ENCODE results near the gene PNPLA7.

Gene PNPLA7

GRCh38 chr9:137437691-137438590, 112.3 kb downstream of the PNPLA7 start:
- in situ Hi-C loops (cut with HindIII; ENCODE audit: low sequenced_read_pairs), result no loop called here

GRCh38 chr9:137436761-137437600, 113.2 kb downstream of the PNPLA7 start:
- in situ Hi-C loops (cut with HindIII; ENCODE audit: low sequenced_read_pairs), result no loop called here

GRCh38 chr9:137435980-137436760, 114.0 kb downstream of the PNPLA7 start:
- in situ Hi-C loops (cut with HindIII; ENCODE audit: low sequenced_read_pairs), result no loop called here

- in situ Hi-C loops (cut with HindIII; ENCODE audit: low sequenced_read_pairs), result no loop called here
These were observed 114.8 kb downstream of the PNPLA7 start for GRCh38 chr9:137435381-137435891.

GRCh38 chr9:137434498-137435380, 115.5 kb downstream of the PNPLA7 start:
- in situ Hi-C loops (cut with HindIII; ENCODE audit: low sequenced_read_pairs), result no loop called here

GRCh38 chr9:137433916-137434431, 116.2 kb downstream of the PNPLA7 start:
- in situ Hi-C loops (cut with HindIII; ENCODE audit: low sequenced_read_pairs), result no loop called here

GRCh38 chr9:137433349-137433915, 116.8 kb downstream of the PNPLA7 start:
- in situ Hi-C loops (cut with HindIII; ENCODE audit: low sequenced_read_pairs), result no loop called here

- in situ Hi-C loops (cut with HindIII; ENCODE audit: low sequenced_read_pairs), result no loop called here
These were observed 117.4 kb downstream of the PNPLA7 start for GRCh38 chr9:137432687-137433348.

- in situ Hi-C loops (cut with HindIII; ENCODE audit: low sequenced_read_pairs), result no loop called here
These were observed 118.7 kb downstream of the PNPLA7 start for GRCh38 chr9:137431416-137431931.

- in situ Hi-C loops (cut with HindIII; ENCODE audit: low sequenced_read_pairs), result no loop called here
These were observed 119.3 kb downstream of the PNPLA7 start for GRCh38 chr9:137430723-137431415.

- in situ Hi-C loops (cut with HindIII; ENCODE audit: low sequenced_read_pairs), result no loop called here
These were observed 120.1 kb downstream of the PNPLA7 start for GRCh38 chr9:137429974-137430722.

GRCh38 chr9:137429546-137429890, 120.7 kb downstream of the PNPLA7 start:
- in situ Hi-C loops (cut with HindIII; ENCODE audit: low sequenced_read_pairs), result no loop called here

GRCh38 chr9:137428841-137429545, 121.2 kb downstream of the PNPLA7 start:
- in situ Hi-C loops (cut with HindIII; ENCODE audit: low sequenced_read_pairs), result no loop called here

- in situ Hi-C loops (cut with HindIII; ENCODE audit: low sequenced_read_pairs), result no loop called here
These were observed 121.9 kb downstream of the PNPLA7 start for GRCh38 chr9:137428311-137428630.

GRCh38 chr9:137427454-137428310, 122.5 kb downstream of the PNPLA7 start:
- in situ Hi-C loops (cut with HindIII; ENCODE audit: low sequenced_read_pairs), result no loop called here
